GM23248 (cell line): ENCODE results near the gene IFIT1.
"Not testable (repeated sequence)": the region's sequence is repeated elsewhere in the genome, so short reads cannot be mapped to it uniquely, and the experiment has no call there.

Experiments
- EZH2 ChIP-seq: fragments of 200-600 bp; sonication (generic); IDR thresholded peaks from 2 replicates; pipeline ENCODE4 v1.6.1; 2018; ENCODE audit warnings: antibody characterized with exemption, mild to moderate bottlenecking; ENCODE audit not compliant: insufficient read depth, poor library complexity, severe bottlenecking
- EZH2phosphoT487 ChIP-seq: fragments of 200-600 bp; sonication (generic); IDR thresholded peaks from 2 replicates; pipeline ENCODE4 v1.6.1; 2018; ENCODE audit warnings: antibody characterized with exemption, moderate library complexity, mild to moderate bottlenecking, low read depth; ENCODE audit not compliant: insufficient read depth

DNA sequence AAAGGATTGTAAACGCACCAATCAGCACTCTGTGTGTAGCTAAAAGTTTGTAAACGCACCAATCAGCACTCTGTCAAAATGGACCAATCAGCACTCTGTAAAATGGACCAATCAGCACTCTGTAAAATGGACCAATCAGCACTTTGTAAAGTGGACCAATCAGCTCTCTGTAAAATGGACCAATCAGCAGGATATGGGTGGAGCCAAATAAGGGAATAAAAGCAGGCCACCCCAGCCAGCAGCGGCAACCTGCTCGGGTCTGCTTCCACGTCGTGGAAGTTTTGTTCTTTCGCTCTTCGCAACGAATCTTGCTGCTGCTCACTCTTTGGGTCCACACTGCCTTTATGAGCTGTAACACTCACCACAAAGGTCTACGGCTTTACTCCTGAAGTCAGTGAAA lies 19.9 kb downstream of the IFIT1 start:
- not testable (repeated sequence) for TF ChIP-seq EZH2, EZH2phosphoT487
